Measurements from ENCODE around the gene UGT2B10.
"Not testable (repeated sequence)": the region's sequence is repeated elsewhere in the genome, so short reads cannot be mapped to it uniquely, and the experiment has no call there.

UGT2B10 gene

DNA sequence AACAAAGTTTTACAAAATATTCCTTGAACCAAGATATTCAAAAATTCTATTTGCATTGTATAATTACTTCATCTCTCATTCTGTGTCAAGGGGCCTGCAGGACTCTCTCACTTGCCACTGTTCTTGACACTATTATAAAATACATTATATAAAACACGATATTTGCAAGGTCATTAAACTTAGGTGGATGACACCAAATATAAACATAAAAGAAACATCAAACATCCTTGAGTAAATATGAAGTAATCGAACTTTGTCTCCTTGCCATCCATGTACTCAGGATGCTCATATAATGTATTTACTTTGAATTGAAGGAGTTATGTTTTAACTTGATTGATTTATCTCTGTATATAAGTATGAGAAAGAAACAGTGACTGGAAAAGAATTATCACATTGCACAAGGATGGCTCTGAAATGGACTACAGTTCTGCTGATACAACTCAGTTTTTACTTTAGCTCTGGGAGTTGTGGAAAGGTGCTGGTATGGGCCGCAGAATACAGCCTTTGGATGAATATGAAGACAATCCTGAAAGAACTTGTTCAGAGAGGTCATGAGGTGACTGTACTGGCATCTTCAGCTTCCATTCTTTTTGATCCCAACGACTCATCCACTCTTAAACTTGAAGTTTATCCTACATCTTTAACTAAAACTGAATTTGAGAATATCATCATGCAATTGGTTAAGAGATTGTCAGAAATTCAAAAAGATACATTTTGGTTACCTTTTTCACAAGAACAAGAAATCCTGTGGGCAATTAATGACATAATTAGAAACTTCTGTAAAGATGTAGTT is at the start of gene UGT2B10:
UGT2B10 (plus strand) TSS at position 378 of the 793 bp plus-strand sequence; CDS start at position 404, 26 bp downstream.
- DNase-seq, result not testable (repeated sequence)

DNA sequence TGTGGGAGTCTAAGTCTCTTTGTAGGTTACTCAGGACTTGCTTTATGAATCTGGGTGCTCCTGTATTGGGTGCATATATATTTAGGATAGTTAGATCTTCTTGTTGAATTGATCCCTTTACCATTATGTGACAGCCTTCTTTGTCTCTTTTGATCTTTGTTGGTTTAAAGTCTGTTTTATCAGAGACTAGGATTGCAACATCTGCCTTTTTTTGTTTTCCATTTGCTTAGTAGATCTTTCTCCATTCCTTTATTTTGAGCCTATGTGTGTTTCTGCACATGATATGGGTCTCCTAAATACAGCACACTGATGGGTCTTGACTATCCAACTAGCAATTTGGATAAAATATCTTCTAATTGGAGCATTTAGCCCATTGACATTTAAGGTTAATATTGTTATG is 44.0 kb upstream of the UGT2B10 start:
- DNase-seq, result not testable (repeated sequence)

DNA sequence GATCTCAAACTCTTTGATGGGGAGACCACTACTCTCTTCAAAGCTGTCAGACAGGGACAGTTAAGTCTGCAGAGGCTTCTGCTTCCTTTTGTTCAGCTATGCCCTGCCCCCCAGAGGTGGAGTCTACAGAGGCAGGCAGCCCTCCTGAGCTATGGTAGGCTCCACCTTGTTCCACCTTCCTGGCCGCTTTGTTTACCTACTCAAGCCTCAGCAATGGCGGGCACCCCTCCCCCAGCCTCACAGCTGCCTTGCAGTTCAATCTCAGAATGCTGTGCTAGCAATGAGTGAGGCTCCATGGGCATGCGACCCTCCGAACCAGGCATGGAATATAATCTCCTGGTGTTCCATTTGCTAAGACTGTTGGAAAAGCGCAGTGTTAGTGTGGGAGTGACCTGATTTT is 42.1 kb upstream of the UGT2B10 start:
- no peak for DNase-seq

GRCh38 chr4:68780232-68780631 is 35.6 kb upstream of the UGT2B10 start:
- no peak for DNase-seq

DNA sequence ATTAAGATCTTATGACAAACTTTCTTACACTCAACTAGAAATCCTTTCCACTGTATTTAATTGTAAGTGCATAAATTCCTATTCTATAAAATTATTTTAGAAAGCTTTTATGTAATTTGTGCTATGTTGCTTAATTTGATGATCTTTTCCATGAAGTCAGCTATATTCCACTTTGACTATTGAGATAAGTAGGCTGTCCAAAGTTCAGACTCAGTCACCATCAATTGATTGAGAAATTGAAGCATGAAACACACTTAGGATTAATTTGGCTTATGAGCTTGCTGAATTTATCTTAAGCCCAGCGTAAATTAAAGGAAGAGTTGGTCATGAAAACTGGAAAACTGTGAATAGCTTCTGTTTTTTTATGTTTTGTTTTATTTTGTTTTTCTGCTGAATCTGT is 18.7 kb upstream of the UGT2B10 start:
- no peak for DNase-seq

GRCh38 chr4:68797618-68798017 is 18.2 kb upstream of the UGT2B10 start:
- no peak for DNase-seq

- DNase-seq, result no peak
Observed at GRCh38 chr4:68803013-68803412, 12.8 kb upstream of the UGT2B10 start.

DNA sequence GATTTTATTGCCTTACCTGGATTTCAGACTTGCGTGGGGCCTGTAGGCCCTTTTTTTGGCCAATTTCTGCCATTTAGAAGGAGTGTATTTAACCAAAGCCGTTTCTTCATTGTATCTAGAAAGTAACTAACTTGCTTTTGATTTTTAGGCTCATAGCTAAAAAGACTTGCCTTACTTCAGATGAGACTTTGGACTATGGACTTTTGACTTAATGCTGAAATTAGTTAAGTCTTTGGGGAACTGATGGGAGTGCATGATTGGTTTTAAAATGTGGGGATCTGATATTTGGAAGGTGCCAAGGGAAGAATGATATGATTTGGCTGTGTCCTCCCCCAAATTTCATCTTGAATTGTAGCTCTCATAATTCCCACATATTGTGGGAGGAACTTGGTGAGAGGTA is 7.7 kb upstream of the UGT2B10 start:
- no peak for DNase-seq

DNA sequence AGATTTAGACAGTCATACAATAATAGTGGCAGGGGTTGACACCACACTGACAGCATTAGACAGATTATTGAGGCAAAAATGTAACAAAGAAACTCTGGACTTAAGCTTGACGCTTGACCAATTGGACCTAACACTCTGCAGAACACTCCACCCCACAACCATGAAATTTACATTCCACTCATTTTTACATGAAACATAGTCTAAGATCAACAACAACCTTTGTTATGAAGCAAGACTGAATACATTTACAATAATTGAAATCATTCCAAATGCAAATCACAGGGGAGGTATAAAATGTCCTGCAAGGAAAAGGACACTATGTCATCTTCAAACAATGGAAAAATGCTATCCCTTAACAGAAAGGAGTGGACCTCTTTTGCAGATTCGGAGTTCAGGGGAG is 4.9 kb upstream of the UGT2B10 start:
- no peak for DNase-seq

DNA sequence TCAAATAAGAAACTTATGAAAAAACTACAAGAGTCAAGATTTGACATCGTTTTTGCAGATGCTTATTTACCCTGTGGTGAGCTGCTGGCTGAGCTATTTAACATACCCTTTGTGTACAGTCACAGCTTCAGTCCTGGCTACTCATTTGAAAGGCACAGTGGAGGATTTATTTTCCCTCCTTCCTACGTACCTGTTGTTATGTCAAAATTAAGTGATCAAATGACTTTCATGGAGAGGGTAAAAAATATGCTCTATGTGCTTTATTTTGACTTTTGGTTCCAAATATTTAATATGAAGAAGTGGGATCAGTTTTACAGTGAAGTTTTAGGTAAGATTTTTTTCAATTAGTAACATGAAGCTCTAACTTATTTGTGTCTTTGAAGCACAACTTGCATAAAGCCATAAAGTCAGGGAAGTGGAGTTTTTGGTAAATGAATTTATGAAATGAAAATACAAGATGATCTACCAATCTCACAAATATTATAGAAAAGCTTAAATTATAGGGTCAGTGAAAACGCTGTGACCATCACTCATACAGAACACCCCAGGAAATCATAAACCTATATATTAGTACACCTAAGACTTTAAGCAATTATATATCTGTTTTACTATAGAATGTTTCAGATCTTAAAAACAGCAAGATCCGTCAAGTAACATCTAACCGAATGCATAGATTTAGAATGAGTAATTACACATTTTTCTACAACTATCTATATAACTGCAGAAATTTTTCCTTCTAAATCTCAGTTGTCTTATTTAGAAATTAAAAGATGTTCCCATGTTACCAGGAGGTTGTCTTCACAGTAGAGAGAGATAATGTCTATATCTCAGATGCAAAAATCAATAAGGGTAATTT is 844 bp downstream of the UGT2B10 start:
- not testable (repeated sequence) for DNase-seq

DNA sequence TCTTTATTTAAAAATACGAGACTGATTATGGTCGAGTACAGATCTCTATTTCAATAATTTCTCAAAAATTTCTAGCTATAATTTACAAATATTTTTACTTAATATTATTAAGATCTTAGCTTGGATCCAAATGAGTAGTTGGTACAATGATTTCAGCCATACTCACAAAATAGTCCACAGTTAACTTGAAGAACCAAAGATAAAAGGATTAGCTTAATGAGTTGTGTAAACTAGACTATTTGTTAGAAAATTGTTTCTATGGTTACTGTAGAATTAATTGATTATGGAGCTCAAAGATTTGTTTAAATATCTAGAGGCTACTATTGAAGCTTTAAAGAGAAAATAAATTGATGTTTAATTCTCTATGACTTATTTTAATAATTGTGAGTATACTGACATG is 1.6 kb downstream of the UGT2B10 start:
- no peak for DNase-seq

GRCh38 chr4:68818030-68818462 is 2.3 kb downstream of the UGT2B10 start:
- DNase-seq, result not testable (repeated sequence)

DNA sequence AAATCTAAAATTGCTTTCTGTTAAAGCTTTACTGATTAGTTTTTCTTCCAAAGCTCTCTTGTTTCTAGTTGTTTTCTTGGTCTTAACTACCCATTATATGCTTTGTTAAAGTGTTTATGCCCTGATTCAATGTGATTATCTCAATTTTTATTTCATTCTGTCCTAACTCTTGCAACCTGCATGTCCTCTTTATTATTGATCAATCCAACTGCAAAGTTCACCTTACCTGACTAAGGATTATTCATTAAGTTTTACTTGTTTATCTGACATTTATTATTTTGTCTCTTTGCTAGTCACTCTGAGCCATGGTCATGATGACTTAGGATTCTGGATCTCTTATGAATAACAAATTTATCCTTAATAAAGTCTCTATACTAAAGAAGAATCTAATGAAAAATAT is 15.8 kb downstream of the UGT2B10 start:
- no peak for DNase-seq

DNA sequence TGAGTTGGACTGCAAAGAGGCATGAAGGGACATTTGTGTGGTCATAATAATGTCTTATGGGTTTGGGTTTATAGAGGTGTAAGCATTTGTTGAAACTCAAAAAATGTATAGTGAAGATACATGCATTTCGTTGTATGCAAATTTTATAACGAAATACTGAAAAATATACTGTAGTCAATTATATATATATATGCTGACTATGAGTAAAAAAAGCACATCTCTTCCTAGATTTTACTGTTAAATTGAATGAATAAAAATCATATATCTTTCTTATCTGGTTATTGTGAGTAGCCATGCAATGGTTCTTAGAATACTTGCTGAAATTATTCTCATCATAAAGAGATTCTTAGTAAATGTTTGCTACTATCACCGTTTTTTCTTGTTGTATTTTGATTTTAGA is 34.5 kb downstream of the UGT2B10 start:
- no peak for DNase-seq

DNA sequence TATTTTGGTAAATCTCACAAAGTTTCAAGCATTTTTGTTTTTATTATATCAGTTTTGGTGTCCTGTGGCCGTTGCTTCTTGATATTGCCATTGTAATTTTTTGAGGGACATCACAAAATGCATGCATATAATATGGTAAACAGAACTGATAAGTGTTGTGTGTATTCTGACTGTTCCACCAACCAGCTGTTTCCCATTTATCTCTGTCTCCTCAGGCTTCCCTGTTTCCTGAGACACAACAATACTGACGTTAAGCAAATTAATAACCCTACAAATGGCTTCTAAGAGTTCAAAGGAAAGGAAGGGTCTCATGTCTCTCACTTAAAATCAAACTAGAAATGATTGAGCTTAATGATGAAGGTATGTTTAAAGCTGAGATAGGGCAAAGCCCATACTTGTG is 40.0 kb downstream of the UGT2B10 start:
- no peak for DNase-seq

- DNase-seq, result no peak
Observed at GRCh38 chr4:68858039-68858438, 42.2 kb downstream of the UGT2B10 start.

GRCh38 chr4:68859655-68860054 is 43.9 kb downstream of the UGT2B10 start:
- DNase-seq, result no peak

DNA sequence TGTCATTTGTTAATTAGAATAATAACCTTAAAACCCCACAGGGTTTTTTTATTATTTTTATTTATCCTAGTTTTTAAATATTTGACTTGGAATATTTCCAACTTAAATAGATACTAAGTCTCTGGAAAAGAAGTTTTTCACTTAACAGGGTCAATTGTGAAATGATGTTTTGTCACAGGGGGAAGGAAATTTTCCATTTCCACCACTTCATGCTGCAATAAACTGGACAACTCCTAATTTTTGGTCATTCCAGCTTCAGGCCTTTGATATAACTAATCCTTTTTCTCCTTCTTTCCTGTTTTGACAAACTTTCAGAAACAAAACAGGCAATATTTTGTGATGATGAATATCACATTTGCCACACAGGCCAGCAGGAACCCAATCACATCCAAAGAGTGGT is 45.3 kb downstream of the UGT2B10 start:
- no peak for DNase-seq

- no peak for DNase-seq
Observed at GRCh38 chr4:68864438-68865187, 48.8 kb downstream of the UGT2B10 start.

GRCh38 chr4:68865188-68865638 is 49.4 kb downstream of the UGT2B10 start:
- no peak for DNase-seq

- DNase-seq, result no peak
Observed at GRCh38 chr4:68865760-68866159, 50.0 kb downstream of the UGT2B10 start.

- no peak for DNase-seq
Observed at GRCh38 chr4:68869274-68869773, 53.5 kb downstream of the UGT2B10 start.
